K562 (cell line): ENCODE measurements around the gene EFCAB8.

Experiments used
- HDAC6 ChIP-seq: IDR thresholded peaks from 2 replicates; pipeline ENCODE4 v1.6.1; 2012; ENCODE audit warnings: low read depth, mild to moderate bottlenecking, control low read depth, inconsistent platforms, low read length, moderate library complexity
- ZNF146 ChIP-seq: IDR thresholded peaks from one replicate; pipeline ENCODE4 v1.6.1; 2018; ENCODE audit warnings: missing compliant biosample characterization; ENCODE audit not compliant: unreplicated experiment

DNA sequence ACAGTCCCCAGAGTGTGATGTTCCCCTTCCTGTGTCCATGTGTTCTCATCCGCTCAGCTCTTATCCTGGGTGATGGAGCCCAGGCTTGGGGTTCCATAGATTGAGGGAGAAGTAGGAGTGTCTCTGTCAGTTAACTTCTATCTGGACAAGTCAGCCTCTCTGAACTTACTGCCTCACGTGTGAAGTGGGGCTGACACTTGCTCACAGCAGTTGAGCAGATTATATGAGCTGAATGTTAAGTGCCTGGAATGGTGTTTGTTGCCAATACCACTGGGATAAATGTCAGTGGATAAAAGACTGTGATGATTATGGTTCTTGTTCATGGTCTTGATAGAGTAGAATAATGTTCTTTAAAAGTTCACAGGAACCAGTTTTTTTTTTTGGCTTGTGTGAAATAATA lies 17.1 kb upstream of the EFCAB8 start:
- TF ChIP-seq ZNF146 (CRISPR knock-in tag) (no peak), HDAC6 (no peak)
